ENCODE data around the gene BTD. TPM values are rescaled to one million over a fixed set of nuclear protein-coding genes. Genes with fewer than 3 reads are reported as not detected.

The BTD gene
- total RNA-seq, 1 donor from 2014 or later, result 9.7 TPM

DNA sequence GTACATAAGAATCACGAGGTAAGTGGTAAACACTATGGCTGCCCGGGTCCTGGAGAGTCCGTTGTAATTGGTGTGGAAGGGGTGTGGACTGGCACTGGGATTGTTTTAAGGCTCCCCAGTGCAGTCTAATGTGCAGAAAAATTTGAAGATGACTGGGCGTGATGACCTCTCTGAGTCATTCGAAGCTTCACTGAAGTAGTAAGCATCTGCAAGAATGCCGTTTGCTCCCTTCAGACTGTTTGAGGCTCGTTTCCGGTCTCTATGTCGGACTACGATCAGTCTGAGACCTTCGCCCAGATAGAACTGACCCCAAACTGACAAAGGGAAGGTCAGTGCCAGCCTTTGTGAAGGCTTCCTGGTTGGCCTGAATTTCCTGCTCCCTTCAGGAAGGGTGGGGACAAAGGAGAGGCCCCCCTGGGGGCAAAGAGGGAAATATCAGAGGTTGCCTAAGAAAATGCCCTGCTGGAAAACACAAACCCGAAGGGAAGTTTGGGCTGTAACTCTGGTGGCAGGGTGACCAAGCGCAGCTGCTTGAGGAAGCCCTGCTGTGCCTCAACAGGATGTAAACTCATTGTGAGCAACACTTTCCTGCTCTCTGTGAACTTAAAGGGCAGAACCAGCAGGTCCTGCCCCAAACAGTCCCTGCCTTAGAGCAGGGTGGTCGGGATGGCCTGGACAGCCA lies 34.6 kb downstream of the BTD start:
- Histone ChIP-seq H3K4me3 (ENCODE audit: low read depth, low read length) (no peak overlapping the region), H3K27me3 (ENCODE audit: control insufficient read depth, insufficient read depth, low read length) (no peaks in the 10 kb centered on the region), H3K36me3 (ENCODE audit: control insufficient read depth, insufficient read depth, low read length) (no peaks in the 10 kb centered on the region)
- DNase-seq (ENCODE audit: low read depth) (peak; percentile 54), FAIRE-seq (no peak)
- TF ChIP-seq, protein P1, sequence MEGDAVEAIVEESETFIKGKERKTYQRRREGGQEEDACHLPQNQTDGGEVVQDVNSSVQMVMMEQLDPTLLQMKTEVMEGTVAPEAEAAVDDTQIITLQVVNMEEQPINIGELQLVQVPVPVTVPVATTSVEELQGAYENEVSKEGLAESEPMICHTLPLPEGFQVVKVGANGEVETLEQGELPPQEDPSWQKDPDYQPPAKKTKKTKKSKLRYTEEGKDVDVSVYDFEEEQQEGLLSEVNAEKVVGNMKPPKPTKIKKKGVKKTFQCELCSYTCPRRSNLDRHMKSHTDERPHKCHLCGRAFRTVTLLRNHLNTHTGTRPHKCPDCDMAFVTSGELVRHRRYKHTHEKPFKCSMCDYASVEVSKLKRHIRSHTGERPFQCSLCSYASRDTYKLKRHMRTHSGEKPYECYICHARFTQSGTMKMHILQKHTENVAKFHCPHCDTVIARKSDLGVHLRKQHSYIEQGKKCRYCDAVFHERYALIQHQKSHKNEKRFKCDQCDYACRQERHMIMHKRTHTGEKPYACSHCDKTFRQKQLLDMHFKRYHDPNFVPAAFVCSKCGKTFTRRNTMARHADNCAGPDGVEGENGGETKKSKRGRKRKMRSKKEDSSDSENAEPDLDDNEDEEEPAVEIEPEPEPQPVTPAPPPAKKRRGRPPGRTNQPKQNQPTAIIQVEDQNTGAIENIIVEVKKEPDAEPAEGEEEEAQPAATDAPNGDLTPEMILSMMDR (IDR thresholded peaks at IDR 0.05; ENCODE audit: insufficient read depth, low read length, severe bottlenecking), result no peak

DNA sequence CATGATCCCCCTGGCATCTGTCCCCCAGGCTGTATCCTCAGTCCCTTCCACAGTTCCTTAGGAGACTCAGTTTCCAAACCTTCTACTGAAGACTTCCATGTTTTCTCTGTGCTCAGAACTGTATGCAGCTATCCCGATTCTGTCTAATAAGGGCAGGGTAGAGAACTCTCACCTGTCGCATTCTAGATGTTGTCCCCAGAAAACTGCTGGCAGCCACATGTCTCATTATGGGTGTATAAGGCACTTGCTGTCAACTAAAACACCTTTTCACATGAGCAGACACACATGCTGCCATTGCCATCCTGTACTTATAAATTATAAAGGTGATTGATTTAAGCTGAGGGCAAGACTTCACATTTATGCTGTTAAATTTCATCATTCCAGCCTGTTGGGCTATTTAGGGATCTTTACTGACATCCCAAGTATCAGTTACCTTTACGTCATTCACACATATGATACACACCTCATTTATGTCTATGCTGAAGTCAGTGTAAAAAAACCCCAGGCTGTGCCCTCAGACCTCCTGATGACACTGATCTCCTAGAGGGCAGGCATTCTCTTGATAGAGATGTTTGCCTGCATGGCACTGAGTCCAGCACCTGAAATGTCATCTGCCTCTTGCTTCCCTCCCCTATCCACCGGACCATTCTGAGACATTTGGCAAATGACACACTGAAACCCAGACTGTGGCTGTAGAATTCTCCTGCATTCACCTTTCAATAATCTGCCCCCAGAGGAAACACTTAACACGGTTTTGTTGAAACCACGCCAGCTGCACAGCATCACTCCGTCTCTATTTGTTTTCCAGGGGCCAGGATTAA lies 35.8 kb downstream of the BTD start:
- FAIRE-seq (no peak), DNase-seq (ENCODE audit: low read depth) (no peak)
- no peaks in the 10 kb centered on the region for H3K36me3 ChIP-seq (ENCODE audit: control insufficient read depth, insufficient read depth, low read length)
- no peaks in the 10 kb centered on the region for H3K27me3 ChIP-seq (ENCODE audit: control insufficient read depth, insufficient read depth, low read length)
- TF ChIP-seq, protein P1 (IDR thresholded peaks at IDR 0.05; ENCODE audit: insufficient read depth, low read length, severe bottlenecking), result no peak
- H3K4me3 ChIP-seq (ENCODE audit: low read depth, low read length), result no peak overlapping the region

DNA sequence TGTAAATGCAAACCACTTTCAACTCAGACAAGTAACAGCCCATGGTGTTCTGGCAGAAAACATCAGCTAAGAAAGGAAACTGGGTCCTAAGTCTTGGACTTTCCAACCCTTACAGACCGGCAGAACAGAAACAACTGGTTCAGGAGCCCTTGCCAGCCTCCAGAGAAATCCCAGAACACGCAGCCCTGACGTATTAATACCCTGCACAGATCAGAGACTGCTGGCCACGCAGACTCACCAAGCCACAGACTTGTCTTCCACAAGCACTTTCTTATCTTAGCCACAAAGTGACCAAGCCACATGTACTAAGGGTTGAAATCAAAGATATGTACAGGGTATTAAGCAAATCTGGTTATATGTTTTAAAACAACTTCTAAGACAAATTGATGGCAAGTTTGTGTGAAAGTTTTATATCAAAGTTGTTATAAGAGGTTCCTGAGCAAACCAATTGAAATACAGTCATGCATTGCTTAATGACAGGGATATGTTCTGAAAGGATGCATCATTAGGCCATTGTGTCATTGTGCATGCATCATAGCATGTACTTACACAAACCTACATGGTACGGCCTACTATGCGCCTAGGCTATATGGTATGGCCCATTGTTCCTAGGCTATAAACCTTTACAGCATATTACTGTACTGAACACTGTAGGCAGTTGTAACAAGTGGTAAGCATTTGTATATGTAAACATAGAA lies 36.8 kb downstream of the BTD start:
- TF ChIP-seq, protein P1 (IDR thresholded peaks at IDR 0.05; ENCODE audit: insufficient read depth, low read length, severe bottlenecking), result no peak
- H3K27me3 ChIP-seq (ENCODE audit: control insufficient read depth, insufficient read depth, low read length), result no peaks in the 10 kb centered on the region
- peak; percentile 46 for DNase-seq (ENCODE audit: low read depth)
- no peaks in the 10 kb centered on the region for H3K36me3 ChIP-seq (ENCODE audit: control insufficient read depth, insufficient read depth, low read length)
- no peak for FAIRE-seq
- no peak overlapping the region for H3K4me3 ChIP-seq (ENCODE audit: low read depth, low read length)

DNA sequence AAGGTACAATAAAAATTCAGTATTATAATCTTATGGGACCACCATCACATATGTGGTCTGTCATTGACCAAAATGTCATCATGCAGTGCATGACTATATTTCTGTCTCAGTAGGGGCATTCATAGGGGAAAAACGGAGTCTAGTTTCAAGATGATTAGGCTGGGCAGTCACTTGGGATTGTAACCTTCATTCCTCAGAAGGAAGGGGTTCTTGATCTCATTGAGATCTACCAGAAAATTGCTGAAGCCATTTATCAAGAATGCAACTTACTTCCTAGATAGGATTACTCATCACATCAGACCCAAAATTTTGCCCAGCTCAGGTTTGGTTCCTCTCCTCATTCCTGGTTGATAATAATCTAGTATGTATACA lies 37.3 kb downstream of the BTD start:
- FAIRE-seq, result no peak
- Histone ChIP-seq H3K36me3 (ENCODE audit: control insufficient read depth, insufficient read depth, low read length) (no peaks in the 10 kb centered on the region), H3K27me3 (ENCODE audit: control insufficient read depth, insufficient read depth, low read length) (no peaks in the 10 kb centered on the region), H3K4me3 (ENCODE audit: low read depth, low read length) (no peak overlapping the region)
- TF ChIP-seq, protein P1 (IDR thresholded peaks at IDR 0.05; ENCODE audit: insufficient read depth, low read length, severe bottlenecking), result no peak
- no peak for DNase-seq (ENCODE audit: low read depth)

DNA sequence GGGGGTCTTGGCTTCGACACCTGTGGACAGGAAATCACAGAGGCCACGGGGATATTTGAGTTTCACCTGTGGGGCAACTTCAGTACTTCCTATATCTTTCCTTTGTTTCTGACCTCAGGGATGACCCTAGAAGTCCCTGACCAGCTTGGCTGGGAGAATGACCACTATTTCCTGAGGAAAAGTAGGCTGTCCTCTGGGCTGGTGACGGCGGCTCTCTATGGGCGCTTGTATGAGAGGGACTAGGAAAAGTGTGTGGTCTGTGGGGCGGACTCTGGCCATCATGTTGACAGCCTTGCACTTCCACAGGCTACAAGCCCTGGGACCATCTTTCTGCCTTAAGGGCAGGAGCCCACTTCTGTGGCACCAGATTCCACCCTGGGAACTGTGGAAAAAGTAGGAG lies 43.7 kb downstream of the BTD start:
- no peak for DNase-seq (ENCODE audit: low read depth)
- FAIRE-seq, result no peak
- no peaks in the 10 kb centered on the region for H3K36me3 ChIP-seq (ENCODE audit: control insufficient read depth, insufficient read depth, low read length)
- TF ChIP-seq, protein P1 (IDR thresholded peaks at IDR 0.05; ENCODE audit: insufficient read depth, low read length, severe bottlenecking), result no peak
- no peaks in the 10 kb centered on the region for H3K27me3 ChIP-seq (ENCODE audit: control insufficient read depth, insufficient read depth, low read length)
- no peak overlapping the region for H3K4me3 ChIP-seq (ENCODE audit: low read depth, low read length)

All from bronchial epithelial cell (primary cell).